Fibroblast of gingiva (primary cell): ENCODE measurements around the gene BRCA2.

Source experiments
- DNase-seq: peaks from one replicate; pipeline ENCODE4 v3.0.0-alpha.2; 2011; ENCODE audit warnings: low read depth

Gene BRCA2

DNA sequence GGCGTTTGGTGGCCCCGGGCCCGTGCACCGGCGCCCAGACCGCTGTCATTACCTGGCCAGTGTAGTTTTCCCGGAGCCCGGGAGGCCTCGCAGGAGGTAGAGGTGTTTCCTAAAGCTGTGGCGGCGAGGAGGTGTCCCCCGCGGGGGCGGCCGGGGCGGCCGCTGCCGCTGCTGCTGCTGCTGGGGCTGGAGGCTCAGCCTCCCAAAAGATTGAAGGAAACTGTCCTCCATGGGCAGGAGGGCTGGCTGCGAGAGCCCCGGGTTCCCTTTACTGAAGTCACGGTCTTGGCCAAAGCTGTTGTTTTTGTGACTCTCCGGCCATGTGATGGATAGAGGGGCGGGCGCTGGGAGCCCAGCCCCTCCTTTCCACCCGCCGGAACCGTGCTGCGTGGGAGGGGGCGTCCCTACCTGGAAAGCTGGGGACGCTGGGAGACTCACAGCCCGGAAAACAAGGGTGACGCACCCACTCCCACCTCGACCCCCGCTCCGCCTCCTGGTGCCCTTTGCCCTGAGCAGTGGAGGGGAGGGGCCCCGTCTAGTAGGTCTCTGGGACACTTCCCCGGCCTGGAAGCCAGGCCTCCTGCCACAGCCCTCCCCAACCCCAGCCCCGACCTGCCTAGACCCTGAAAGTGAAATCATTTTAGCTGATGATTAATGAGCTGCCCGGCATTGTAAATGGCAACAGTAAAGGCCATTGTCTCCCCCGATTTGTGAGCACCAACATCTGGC, 112.7 kb downstream of the BRCA2 start, which contains the start of gene N4BP2L1:
Gene N4BP2L1, minus strand, starts transcription at position 279 of the 729 bp plus-strand sequence. Its CDS starts 48 bp downstream, at position 231.
- DNase-seq = peak; percentile 10

DNA sequence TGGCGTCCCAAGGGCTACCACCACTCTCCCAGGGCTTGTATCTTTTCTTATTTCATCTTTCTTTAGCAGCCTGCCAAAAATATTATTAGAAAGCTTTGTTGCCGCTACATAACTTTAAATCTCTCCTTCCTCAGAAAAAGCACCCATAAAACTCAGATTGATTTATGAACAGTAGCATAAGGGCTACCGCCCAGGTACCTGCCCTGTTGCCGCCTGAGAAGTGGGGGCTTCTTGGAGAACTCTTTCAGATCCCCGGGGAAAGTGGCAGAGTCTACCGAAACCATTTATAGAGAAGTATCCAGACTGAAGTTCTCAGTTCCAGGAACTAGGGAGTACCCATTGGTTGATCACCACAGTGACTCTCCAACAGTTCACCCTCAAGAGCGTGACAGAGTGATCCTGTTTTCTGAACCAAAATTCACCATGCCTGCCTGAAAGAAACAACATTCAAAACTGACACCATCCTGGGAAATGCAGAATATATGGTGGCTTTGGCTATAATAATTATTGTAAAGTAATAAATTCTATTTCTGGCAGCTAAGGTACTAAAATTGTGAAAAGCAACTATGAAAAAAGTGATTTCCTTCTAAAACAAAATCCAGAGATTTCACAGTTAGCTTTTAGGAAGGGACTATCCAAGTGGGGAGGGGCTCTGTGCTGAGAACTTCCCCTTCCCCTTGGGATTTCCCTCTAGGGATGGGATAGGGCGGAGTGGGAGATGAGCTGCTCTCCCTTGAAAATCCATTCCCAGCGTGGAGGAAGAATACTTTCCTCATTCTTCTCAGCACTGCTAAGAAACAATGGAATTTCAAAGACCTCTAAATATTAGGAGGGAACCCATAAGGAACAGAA, 113.5 kb downstream of the BRCA2 start:
- no peak for DNase-seq

DNA sequence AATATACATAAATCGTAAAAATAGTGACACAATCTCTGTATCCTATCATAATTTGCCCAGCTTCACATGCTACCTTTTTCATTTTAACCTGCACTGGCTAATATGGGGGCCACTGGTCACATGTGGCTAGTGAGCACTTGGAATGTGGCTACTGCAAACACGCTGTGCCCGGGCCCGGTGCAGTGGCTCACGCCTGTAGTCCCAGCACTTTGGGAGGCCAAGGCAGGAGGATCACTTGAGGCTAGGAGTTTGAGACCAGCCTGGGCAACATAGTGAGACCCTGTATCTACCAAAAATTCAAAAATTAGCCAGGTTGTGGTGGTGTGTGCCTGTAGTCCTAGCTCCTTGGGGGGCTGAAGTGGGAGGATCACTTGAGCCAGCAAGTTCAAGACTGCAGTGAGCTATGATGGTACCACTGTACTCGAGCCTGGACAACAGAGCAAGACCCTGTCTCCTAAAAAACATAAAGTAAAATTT, 114.2 kb downstream of the BRCA2 start:
- no peak for DNase-seq

DNA sequence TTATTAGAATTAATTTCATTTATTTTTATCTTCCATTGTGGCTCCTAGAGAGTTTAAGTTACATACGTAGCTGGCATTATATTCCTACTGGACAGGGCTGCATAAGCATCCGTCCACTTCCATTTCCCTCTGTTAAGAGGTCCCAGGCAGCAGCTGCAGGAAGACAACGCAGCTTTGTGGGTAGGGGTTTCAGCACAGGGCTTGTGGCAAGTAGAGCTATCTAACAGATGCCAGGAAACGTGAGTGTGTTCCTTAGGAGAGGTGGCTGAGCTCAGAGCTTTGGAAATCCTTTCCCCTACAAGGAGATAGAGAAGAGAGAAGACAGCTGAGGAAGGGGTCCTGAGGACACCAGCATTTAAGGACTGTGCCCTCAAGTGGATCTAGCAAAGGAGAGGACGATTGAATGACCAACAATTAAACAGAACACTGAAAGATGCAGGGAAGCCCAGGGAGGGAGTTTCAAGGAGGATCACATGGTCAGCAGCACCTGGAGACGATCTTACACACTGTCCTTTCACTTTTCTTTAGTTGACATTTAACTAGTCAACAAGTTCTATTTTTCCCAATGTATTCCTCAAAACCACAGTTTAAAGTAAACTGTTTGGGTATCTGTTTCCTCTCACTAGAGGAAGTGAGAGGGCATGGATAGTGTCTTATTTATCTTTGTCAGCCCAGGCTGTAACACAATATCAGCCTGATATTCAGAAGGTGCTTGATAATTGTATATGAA, 114.9 kb downstream of the BRCA2 start:
- no peak for DNase-seq

DNA sequence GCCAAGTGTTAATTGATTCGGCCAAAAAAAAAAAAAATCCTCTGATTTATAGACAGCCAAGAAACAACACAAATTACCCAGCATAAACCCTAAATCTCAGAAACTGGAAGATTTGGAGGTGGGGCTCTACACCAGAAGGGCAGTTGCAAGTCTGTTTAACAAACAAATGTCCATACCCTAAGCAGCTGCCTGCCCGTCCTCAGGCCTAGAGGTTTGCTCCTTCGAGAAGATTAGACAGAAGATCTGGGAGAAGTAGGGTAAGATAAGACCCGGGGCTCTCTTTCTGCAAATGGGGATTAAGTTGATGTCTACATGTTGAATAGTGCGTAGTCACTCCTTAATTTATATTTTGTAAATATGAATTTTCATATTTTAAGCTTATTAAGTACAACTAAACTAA, 116.1 kb downstream of the BRCA2 start:
- no peak for DNase-seq

DNA sequence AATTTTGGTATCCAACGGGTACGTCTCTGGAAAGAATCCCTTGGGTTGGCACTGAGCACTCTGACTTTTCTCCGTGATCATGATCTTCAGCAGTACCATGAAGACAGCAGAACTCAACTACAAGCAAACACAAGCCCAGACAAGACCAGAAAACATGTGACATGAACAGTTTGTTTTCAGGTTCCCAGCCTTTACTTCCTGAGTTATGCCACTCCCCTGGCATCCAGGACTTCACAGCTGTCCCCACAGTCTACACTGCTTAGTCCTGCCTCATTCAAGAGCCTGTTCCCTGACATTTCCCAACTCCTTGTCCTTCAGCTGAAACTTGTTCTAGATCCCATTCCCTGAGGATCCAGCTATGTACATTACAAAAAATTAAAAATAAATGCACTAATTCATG, 117.5 kb downstream of the BRCA2 start:
- no peak for DNase-seq

DNA sequence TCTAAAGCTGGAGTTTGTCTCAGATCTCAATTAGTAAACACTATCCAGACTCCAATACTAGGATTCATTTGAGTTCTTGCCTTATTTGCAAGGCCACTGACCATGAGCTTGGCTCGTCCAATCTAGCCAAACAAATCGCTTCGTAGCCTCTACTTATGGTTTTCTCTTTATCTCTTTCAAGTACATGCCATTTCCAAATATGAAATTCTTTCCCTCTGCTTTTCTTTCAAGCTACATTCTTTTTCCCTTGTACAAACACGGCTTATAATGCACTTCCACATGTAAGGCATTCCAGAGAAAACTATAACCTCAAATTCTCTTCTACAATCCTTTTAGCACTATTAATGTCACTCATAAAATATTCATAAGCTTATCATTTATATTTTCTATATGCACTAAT, 123.6 kb downstream of the BRCA2 start:
- DNase-seq = no peak

DNA sequence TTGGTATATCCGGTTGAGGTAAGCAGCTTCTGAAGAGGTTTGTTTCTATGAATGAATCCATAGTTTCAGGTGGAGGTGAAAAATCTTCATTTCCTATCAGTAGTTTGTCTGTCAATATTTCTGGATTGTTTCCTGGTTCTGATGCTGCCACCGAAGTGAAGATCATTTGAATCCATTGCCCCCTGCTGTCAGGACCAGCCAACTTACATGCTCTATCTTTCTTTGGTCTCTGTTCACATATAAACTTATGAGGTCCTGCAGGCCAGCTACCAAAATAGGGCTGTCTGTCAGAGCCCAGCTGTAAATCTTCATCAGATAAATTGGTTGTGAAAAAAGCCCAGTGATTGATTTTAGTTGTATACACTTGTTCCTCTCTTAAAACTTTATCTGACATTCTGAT, 127.8 kb downstream of the BRCA2 start:
- DNase-seq = peak; percentile 6

DNA sequence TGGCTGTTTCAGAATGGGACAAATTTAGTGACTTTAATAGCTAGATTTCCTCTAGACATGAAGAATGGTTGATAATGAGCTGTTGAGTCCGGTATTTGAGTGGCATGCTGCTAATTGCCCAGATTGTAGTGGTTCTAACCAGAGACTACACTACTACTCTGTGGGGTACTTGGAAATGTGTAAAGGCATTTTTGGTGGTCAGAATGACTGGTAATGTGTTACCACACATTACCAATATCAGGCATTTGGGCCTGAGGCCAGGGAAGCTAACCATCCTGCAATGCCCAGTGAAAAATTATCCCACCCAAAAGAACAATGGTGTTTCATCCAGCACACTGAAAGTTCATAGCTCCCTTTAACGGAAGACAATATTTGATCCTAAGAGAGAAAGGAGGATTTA, 130.2 kb downstream of the BRCA2 start:
- DNase-seq = no peak

DNA sequence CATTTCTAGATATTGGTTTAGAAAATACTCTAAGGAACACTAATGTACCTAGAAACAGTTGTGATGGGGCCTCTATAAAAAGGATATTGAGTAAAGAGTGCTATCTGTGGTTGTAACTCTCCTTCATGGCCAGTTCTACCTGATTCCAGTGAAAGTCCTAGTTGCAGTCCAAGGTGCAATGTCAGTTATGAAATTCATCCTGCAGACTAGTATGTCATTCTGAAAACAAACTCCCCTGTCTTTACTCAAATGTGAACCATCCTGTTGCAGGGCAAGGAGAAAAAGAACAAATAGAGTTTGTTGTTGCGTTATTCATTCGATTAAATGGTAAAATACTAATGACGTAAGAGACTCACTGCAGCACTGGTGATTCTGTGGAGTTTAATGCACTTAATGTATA, 130.9 kb downstream of the BRCA2 start:
- no peak for DNase-seq

DNA sequence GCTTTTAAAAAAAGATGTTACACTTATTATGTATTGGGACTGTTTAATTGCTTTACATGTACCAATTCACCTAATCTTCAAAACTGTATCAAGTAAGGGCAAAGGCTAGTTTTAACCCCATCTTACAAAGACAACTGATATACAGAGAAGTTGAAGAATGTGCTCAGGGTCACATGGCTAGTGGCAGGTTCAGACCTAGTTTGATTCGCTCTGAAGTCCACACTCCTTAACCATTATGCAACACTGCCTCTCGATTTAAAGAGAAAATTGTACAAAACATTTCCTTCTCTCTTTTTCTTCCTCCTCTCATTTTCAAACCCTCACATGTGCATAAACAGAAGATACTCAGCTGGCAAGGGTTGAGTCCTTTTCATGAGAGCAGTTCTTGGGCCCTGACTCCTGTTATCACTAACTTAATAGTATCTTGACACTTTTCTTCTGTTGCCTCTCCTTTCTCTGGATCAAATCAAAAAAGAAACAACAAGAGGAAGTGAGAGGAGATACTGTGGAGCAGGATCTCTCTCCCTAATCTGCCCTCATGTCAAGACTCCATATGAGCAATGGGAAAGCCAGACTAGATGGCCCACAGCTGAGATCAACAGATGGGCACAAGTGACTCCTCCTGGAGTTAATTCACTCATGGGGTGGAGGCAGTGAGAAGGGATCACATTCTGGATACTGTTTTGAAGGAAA, 131.6 kb downstream of the BRCA2 start:
- no peak for DNase-seq

DNA sequence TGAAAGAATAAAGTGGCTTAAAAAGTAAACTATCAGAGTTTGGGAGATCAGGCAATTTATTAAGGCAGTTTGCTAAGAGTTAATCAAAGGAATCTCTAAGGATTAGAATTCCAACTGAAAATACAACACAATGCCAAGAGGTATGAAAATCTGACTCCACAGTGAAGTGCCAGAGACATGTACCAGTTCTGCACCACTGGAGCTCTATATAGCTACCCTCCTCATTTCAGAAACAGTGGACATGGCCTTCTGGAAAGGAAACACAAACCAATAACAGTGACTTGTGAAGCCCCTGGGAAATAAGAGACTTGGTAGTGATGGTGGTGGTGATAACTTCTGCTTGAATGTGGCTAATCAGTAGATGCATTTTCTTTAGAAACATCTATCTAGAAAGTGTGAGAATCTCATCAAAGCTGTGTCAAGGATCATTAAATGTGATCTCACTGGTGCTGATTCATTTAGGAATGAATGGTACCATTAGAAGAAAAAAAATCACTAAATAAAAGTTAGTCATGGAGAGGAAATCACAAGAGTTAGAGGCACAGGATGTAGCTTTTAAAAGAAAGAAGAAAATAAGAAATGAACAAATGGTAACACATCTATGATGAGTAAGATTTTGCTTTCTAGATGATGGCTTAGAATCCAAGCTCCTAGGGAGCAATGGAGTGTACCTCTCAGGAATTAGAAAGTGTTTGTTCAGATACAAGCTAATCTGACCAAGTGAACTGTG, 132.8 kb downstream of the BRCA2 start:
- DNase-seq = no peak

DNA sequence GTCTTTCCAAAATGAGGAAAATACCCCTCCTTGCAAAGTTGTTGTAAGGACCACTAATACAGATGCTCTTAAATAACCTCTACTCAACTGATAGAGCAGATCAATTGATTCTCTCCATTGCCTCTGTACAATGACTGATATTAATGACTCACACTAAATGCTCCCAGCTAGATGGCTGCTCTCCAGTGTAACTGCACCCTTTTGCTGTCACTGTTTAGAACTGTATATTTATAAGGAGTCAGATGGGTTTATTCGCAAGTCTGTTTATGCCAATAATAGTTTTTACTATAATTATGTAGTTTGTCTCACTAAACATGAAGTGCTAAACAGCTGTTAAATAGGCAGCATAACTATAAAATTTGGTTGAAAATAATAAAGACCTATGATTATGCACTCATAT, 133.7 kb downstream of the BRCA2 start:
- DNase-seq = no peak
